ENCODE results near the gene DCDC2C. TPM values are rescaled to one million over a fixed set of nuclear protein-coding genes. Genes with fewer than 3 reads are reported as not detected.

The DCDC2C gene
- total RNA-seq, 1 experiment from 2014 or later = not detected

GRCh38 chr2:3743951-3744555 is 40.7 kb downstream of the DCDC2C start:
- H3K4me3 Mint-ChIP-seq (ENCODE audit: unreplicated experiment) = no peak overlapping the region
- peaks cover 9% of the 10 kb centered on the region for H3K4me1 Mint-ChIP-seq (ENCODE audit: insufficient read depth, unreplicated experiment)
- intact Hi-C loops (cut with micrococcal nuclease) = no loop called here
- H3K27ac Mint-ChIP-seq (ENCODE audit: low read depth, unreplicated experiment) = no peak overlapping the region
- ChIA-PET CTCF (interaction anchor here (0.6 kb wide), 1 partner anchor 1006 kb away, joined by 3 read pairs; no protein-coding TSS in a partner anchor), POLR2A (no interaction called here)
- no TSS peak for BruUV-seq (replicated peaks)
- DNase-seq (ENCODE audit: unreplicated experiment) = no peak
- no peaks in the 10 kb centered on the region for H3K36me3 Mint-ChIP-seq (ENCODE audit: insufficient read depth, unreplicated experiment)
- no peak for TF ChIP-seq CTCF (IDR thresholded peaks at IDR 0.05; ENCODE audit: unreplicated experiment)
- H3K9me3 Mint-ChIP-seq (ENCODE audit: unreplicated experiment) = peaks cover 9% of the 10 kb centered on the region
- peaks cover 12% of the 10 kb centered on the region for H3K27me3 Mint-ChIP-seq (ENCODE audit: insufficient read depth, unreplicated experiment)

- H3K36me3 Mint-ChIP-seq (ENCODE audit: insufficient read depth, unreplicated experiment) = no peaks in the 10 kb centered on the region
- no peak for DNase-seq (ENCODE audit: unreplicated experiment)
- H3K27ac Mint-ChIP-seq (ENCODE audit: low read depth, unreplicated experiment) = no peak overlapping the region
- no peak for TF ChIP-seq CTCF (IDR thresholded peaks at IDR 0.05; ENCODE audit: unreplicated experiment)
- intact Hi-C loops (cut with micrococcal nuclease) = no loop called here
- peaks cover 9% of the 10 kb centered on the region for H3K9me3 Mint-ChIP-seq (ENCODE audit: unreplicated experiment)
- ChIA-PET CTCF (interaction anchor here (1.0 to 1.4 kb wide), 3 partner anchors 34 to 81 kb away, joined by 3 to 4 read pairs (median 4); no protein-coding TSS in a partner anchor), POLR2A (interaction anchor here (1.1 kb wide), 1 partner anchor 970 kb away, joined by 3 read pairs; no protein-coding TSS in a partner anchor)
- H3K4me1 Mint-ChIP-seq (ENCODE audit: insufficient read depth, unreplicated experiment) = peaks cover 9% of the 10 kb centered on the region
- H3K27me3 Mint-ChIP-seq (ENCODE audit: insufficient read depth, unreplicated experiment) = peaks cover 27% of the 10 kb centered on the region
- no TSS peak for BruUV-seq (replicated peaks)
- no peak overlapping the region for H3K4me3 Mint-ChIP-seq (ENCODE audit: unreplicated experiment)
Measured at GRCh38 chr2:3745920-3746319, 42.5 kb downstream of the DCDC2C start.

- no peak for DNase-seq (ENCODE audit: unreplicated experiment)
- Mint-ChIP-seq H3K27me3 (ENCODE audit: insufficient read depth, unreplicated experiment) (peaks cover 32% of the 10 kb centered on the region), H3K9me3 (ENCODE audit: unreplicated experiment) (peaks cover 9% of the 10 kb centered on the region), H3K27ac (ENCODE audit: low read depth, unreplicated experiment) (no peak overlapping the region), H3K4me3 (ENCODE audit: unreplicated experiment) (no peak overlapping the region), H3K4me1 (ENCODE audit: insufficient read depth, unreplicated experiment) (peaks cover 9% of the 10 kb centered on the region), H3K36me3 (ENCODE audit: insufficient read depth, unreplicated experiment) (no peaks in the 10 kb centered on the region)
- ChIA-PET POLR2A (interaction anchor here (0.6 kb wide), 1 partner anchor 25 kb away, joined by 4 read pairs; no protein-coding TSS in a partner anchor), CTCF (no interaction called here)
- TF ChIP-seq CTCF (IDR thresholded peaks at IDR 0.05; ENCODE audit: unreplicated experiment) = no peak
- intact Hi-C loops (cut with micrococcal nuclease) = no loop called here
- BruUV-seq (replicated peaks) = no TSS peak
Measured at GRCh38 chr2:3747032-3747654, 43.8 kb downstream of the DCDC2C start.

- peaks cover 32% of the 10 kb centered on the region for H3K27me3 Mint-ChIP-seq (ENCODE audit: insufficient read depth, unreplicated experiment)
- ChIA-PET POLR2A (interaction anchor here (0.6 kb wide), 1 partner anchor 25 kb away, joined by 4 read pairs; no protein-coding TSS in a partner anchor), CTCF (no interaction called here)
- H3K36me3 Mint-ChIP-seq (ENCODE audit: insufficient read depth, unreplicated experiment) = no peaks in the 10 kb centered on the region
- H3K4me1 Mint-ChIP-seq (ENCODE audit: insufficient read depth, unreplicated experiment) = peaks cover 9% of the 10 kb centered on the region
- no peak overlapping the region for H3K4me3 Mint-ChIP-seq (ENCODE audit: unreplicated experiment)
- intact Hi-C loops (cut with micrococcal nuclease) = no loop called here
- DNase-seq (ENCODE audit: unreplicated experiment) = no peak
- BruUV-seq (replicated peaks) = no TSS peak
- H3K27ac Mint-ChIP-seq (ENCODE audit: low read depth, unreplicated experiment) = no peak overlapping the region
- no peak for TF ChIP-seq CTCF (IDR thresholded peaks at IDR 0.05; ENCODE audit: unreplicated experiment)
- peaks cover 9% of the 10 kb centered on the region for H3K9me3 Mint-ChIP-seq (ENCODE audit: unreplicated experiment)
Measured at GRCh38 chr2:3747826-3748225, 44.5 kb downstream of the DCDC2C start.

All from MCF 10A (cell line).